GM18909 (cell line): Measurements from ENCODE around the gene AGO3.

Source experiments
- ATAC-seq: cut with Tn5 transposase; IDR thresholded peaks from one replicate; pipeline ENCODE4 v1.9.1; 2021; ENCODE audit warnings: mild to moderate bottlenecking; ENCODE audit not compliant: unreplicated experiment, poor library complexity

AGO3 gene

GRCh38 chr1:36076979-36077573 lies 146.2 kb downstream of the AGO3 start:
- no peak for ATAC-seq

- no peak for ATAC-seq
These were observed 149.3 kb downstream of the AGO3 start for GRCh38 chr1:36080236-36080635.

DNA sequence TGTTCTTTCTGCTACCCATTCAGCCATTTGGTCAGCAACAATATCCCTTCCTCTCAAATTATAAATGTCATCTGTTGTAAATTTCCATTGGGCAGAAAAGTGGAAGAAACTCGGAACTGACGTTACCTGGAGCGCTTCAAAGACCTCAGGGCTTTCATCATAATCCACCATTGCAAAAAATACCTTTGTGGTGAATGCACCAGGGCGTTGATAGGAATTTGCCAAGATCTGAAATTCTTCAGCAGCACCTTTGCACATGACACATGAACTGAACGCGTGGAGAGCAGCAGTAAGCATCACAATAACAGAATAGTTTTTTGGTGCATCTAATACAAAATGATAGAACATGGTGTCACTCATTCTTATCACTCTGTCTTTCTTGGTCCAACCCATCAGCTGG lies 149.9 kb downstream of the AGO3 start:
- no peak for ATAC-seq

GRCh38 chr1:36081926-36082485 lies 151.1 kb downstream of the AGO3 start:
- ATAC-seq = no peak

- ATAC-seq = no peak
These were observed 152.3 kb downstream of the AGO3 start for GRCh38 chr1:36083219-36083618.

- ATAC-seq = no peak
These were observed 153.0 kb downstream of the AGO3 start, which contains the start of gene TEKT2 for GRCh38 chr1:36083635-36084496. Gene TEKT2, plus strand, starts transcription at chr1:36084094. Its CDS starts 828 bp downstream, at chr1:36084922.

DNA sequence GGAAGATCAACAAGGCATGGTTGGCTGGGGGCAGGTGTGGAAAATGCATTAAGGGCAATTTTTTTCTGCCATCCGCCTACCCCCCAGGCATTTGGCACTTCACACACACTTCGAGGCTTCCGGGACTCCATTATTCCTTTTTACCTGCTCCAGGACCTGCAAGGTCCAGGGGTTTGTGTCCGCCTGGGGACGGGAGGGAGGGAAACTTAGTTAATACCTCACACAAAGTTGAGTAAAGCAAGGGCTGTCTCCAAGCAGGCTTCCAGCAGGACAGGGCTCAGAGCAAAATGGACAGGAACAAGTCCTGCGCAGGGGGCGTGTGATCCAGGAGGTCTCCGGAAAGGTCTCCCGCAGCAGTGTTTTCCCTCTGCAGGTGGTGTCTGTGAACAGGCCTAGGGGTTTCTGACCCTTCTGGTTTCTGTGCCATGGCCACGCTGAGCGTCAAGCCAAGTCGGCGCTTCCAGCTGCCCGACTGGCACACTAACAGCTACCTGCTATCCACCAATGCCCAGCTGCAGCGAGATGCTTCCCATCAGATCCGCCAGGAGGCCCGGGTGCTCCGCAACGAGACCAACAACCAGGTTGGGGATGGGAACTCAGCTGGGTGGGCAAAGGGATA lies 153.7 kb downstream of the AGO3 start:
- ATAC-seq = no peak

GRCh38 chr1:36085126-36085525 lies 154.2 kb downstream of the AGO3 start:
- no peak for ATAC-seq

DNA sequence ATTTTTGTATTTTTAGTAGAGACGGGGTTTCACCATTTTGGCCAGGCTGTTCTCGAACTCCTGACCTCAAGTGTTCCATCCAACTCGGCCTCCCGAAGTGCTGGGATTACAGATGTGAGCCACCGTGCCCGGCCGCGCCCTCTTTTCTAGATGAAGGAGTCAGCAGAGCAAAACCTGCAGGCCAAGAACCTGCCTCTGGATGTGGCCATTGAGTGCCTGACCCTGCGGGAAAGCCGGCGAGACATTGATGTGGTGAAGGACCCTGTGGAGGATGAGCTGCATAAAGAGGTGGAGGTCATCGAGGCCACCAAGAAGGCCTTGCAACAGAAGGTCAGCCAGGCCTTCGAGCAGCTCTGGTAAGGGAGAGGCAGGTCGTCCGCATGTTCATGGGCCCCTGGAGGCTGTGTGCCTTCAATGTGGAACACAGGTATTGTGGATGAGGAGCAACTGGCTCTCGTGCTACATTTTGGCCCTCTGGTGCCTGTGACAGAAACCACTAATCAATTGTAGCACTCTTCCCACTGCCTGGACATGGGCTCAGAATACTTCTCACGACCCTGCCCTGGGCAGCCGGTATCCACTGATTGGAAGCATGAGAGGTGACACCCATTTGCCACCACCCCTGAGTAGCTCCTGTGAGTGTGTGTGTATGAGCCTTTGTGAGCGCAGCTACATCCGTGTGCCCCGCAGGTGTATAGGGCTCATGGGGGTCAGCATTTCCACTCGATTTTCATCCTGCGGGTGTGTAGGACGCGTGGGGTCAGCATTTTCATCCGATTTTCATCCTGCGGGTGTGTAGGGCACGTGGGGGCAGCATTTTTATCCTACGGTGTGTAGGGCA lies 155.0 kb downstream of the AGO3 start:
- ATAC-seq = no peak

GRCh38 chr1:36086529-36087232 lies 155.8 kb downstream of the AGO3 start:
- no peak for ATAC-seq

DNA sequence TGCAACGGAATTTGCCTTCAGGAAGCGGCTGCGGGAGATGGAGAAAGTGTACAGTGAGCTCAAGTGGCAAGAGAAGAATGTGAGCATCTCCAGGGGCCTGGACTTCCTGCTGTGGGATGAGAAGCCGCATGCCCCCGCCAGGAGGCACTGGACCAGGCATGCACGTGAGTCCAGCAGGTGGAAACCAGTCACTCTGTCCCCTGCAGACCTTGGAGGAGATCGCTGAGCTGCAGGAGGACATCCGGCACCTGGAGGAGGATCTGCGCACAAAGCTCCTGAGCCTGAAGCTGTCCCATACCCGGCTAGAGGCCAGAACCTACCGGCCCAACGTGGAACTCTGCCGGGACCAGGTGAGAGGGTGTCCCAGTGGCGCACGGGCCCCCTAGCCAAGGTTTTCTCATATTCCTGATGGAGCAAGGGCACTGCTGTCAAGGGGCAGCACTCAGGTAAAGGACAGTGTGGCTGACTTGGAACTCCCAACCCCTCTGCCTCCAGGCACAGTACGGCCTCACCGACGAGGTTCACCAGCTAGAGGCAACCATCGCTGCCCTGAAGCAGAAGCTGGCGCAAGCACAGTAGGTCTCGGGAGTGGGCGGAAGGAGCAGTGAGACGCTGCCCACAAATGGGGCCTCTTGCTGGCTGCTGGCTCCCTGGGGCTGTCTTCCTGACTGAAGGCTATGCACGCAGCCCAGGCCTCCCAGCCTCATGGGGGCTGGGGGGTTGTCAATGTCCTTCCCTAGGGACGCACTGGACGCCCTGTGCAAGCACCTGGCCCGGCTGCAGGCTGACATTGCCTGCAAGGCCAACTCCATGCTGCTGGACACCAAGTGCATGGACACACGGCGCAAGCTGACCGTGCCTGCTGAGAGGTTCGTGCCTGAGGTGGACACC lies 156.6 kb downstream of the AGO3 start:
- no peak for ATAC-seq

- no peak for ATAC-seq
These were observed 157.3 kb downstream of the AGO3 start for GRCh38 chr1:36088265-36088576.

DNA sequence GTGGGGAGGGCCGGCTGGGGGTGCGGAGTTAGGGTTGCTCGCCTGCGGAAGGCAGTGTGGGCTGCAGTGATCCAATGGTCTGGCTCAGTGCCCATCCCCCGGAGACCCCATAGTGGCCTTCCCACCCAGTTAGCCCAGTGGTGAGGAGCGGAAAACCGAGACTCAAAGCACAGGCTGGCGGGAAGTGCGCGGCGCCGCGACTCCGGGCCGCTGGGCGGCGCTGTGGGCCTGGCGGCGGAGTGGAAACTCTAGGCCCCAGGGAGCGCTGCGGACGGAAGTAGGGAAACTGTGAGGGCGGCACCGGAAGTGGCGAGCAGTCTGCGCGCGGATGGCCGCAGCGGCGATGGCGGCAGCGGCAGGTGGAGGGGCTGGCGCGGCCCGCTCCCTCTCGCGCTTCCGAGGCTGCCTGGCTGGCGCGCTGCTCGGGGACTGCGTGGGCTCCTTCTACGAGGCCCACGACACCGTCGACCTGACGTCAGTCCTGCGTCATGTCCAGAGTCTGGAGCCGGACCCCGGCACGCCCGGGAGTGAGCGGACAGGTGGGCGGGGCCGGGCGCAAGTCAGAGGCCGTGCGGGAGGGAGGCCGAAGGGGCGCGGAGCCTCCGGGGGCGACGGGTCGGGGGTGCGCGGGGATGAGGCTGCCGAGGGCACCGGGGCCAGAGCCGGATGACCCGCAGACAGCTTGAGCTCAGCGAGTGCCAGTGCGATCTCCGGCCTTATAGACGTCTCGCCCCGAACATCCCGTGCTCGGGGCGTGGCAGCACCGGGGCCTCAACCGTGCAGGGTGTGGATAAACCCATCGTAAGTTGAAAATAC lies 157.9 kb downstream of the AGO3 start, which contains the start of gene ADPRS:
TSS of gene ADPRS (plus strand) at position 316 of the 816 bp plus-strand sequence. CDS start at position 329, 13 bp downstream.
- peak; percentile 77 for ATAC-seq

GRCh38 chr1:36089393-36090121 lies 158.7 kb downstream of the AGO3 start:
- ATAC-seq = no peak

DNA sequence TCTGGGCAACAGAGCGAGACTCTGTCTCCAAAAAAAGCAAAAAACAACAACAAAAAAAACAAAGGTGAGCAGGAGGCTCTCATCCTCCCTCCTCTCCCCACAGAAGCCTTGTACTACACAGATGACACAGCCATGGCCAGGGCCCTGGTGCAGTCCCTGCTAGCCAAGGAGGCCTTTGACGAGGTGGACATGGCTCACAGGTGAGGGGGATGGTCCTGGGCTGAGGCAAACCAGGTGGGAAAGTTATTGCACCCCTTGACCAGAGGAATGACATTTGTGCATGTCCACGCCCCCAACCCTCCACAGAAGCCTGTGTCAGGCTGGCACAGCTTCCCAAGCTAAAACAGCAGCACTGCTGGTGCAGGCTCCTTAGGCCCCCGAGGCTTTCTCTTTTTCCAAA lies 160.2 kb downstream of the AGO3 start:
- ATAC-seq = no peak

DNA sequence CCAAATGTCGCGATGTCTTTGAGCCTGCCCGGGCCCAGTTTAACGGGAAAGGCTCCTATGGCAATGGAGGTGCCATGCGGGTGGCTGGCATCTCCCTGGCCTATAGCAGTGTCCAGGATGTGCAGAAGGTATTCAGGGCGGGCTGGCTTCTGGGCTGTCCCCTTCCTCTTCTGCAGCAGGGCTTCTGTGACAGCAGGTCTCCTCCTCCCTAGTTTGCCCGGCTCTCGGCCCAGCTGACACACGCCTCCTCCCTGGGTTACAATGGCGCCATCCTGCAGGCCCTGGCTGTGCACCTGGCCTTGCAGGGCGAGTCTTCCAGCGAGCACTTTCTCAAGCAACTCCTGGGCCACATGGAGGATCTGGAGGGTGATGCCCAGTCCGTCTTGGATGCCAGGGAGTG lies 160.8 kb downstream of the AGO3 start:
- no peak for ATAC-seq

DNA sequence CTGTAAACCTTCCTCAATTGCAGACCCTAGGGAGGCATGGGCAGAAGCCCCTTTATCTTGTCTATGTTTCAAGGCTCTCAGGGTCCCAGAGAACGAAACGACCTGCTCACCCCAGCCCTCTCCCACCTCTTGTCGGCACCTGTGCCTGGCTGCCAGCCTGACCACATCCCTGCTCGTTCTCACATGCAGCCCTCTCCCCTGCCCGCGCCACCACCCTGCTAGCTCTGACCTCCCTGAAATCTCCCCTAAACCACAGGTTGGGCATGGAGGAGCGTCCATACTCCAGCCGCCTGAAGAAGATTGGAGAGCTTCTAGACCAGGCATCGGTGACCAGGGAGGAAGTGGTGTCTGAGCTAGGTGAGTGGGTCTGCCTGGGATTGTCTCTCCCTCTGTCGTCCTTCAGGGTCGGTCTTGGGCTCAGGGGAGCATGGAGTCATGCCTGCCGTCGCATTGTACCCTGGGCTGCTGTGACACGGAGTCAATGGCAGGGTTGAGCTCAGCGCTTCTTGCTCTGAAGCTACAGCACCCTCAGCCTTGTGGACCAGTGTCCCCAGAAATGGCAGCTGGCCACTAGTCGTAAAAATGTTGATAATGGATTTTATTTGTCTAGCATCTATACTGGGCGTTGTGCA lies 161.4 kb downstream of the AGO3 start:
- no peak for ATAC-seq
